ENCODE results near the gene PTRHD1.
A peak's percentile ranks its signal among the peaks of the same experiment; 100 is the strongest.

PTRHD1 gene

GRCh38 chr2:24826773-24827145 is 33.6 kb upstream of the PTRHD1 start:
- Histone ChIP-seq H3K27me3 (ENCODE audit: control insufficient read depth, insufficient read depth, low read length) (no peaks in the 10 kb centered on the region), H3K36me3 (ENCODE audit: control insufficient read depth, low read depth, low read length) (peaks cover 8% of the 10 kb centered on the region), H3K27ac (ENCODE audit: low read length) (no peak overlapping the region), H3K4me1 (ENCODE audit: control insufficient read depth, low read depth, low read length) (peaks cover 22% of the 10 kb centered on the region), H3K9me3 (ENCODE audit: control insufficient read depth, low read depth, low read length) (no peaks in the 10 kb centered on the region), H3K9ac (ENCODE audit: low read length) (no peak overlapping the region), H3K4me3 (ENCODE audit: low read length) (no peak overlapping the region)

- peaks cover 28% of the 10 kb centered on the region for H3K4me1 ChIP-seq (ENCODE audit: control insufficient read depth, low read depth, low read length)
- no peaks in the 10 kb centered on the region for H3K9me3 ChIP-seq (ENCODE audit: control insufficient read depth, low read depth, low read length)
- no peak overlapping the region for H3K4me3 ChIP-seq (ENCODE audit: low read length)
- H3K9ac ChIP-seq (ENCODE audit: low read length), result no peak overlapping the region
- H3K27me3 ChIP-seq (ENCODE audit: control insufficient read depth, insufficient read depth, low read length), result no peaks in the 10 kb centered on the region
- no peak overlapping the region for H3K27ac ChIP-seq (ENCODE audit: low read length)
- H3K36me3 ChIP-seq (ENCODE audit: control insufficient read depth, low read depth, low read length), result peaks cover 12% of the 10 kb centered on the region
Measured at GRCh38 chr2:24825883-24826772, 32.9 kb upstream of the PTRHD1 start.

- Histone ChIP-seq H3K27ac (ENCODE audit: low read length) (no peak overlapping the region), H3K4me3 (ENCODE audit: low read length) (no peak overlapping the region), H3K36me3 (ENCODE audit: control insufficient read depth, low read depth, low read length) (peaks cover 20% of the 10 kb centered on the region), H3K9me3 (ENCODE audit: control insufficient read depth, low read depth, low read length) (no peaks in the 10 kb centered on the region), H3K4me1 (ENCODE audit: control insufficient read depth, low read depth, low read length) (peaks cover 32% of the 10 kb centered on the region), H3K9ac (ENCODE audit: low read length) (no peak overlapping the region), H3K27me3 (ENCODE audit: control insufficient read depth, insufficient read depth, low read length) (no peaks in the 10 kb centered on the region)
Measured at GRCh38 chr2:24824966-24825882, 32.0 kb upstream of the PTRHD1 start.

GRCh38 chr2:24824071-24824588 is 30.9 kb upstream of the PTRHD1 start:
- H3K9ac ChIP-seq (ENCODE audit: low read length), result no peak overlapping the region
- peaks cover 29% of the 10 kb centered on the region for H3K36me3 ChIP-seq (ENCODE audit: control insufficient read depth, low read depth, low read length)
- H3K9me3 ChIP-seq (ENCODE audit: control insufficient read depth, low read depth, low read length), result no peaks in the 10 kb centered on the region
- peaks cover 32% of the 10 kb centered on the region for H3K4me1 ChIP-seq (ENCODE audit: control insufficient read depth, low read depth, low read length)
- H3K4me3 ChIP-seq (ENCODE audit: low read length), result no peak overlapping the region
- no peaks in the 10 kb centered on the region for H3K27me3 ChIP-seq (ENCODE audit: control insufficient read depth, insufficient read depth, low read length)
- H3K27ac ChIP-seq (ENCODE audit: low read length), result no peak overlapping the region

GRCh38 chr2:24822049-24822706 is 29.0 kb upstream of the PTRHD1 start:
- peak overlapping the region; percentile 85 for H3K27ac ChIP-seq (ENCODE audit: low read length)
- peaks cover 32% of the 10 kb centered on the region for H3K4me1 ChIP-seq (ENCODE audit: control insufficient read depth, low read depth, low read length)
- no peaks in the 10 kb centered on the region for H3K27me3 ChIP-seq (ENCODE audit: control insufficient read depth, insufficient read depth, low read length)
- peak overlapping the region; percentile 34 for H3K9ac ChIP-seq (ENCODE audit: low read length)
- peak overlapping the region; percentile 44 for H3K4me3 ChIP-seq (ENCODE audit: low read length)
- H3K36me3 ChIP-seq (ENCODE audit: control insufficient read depth, low read depth, low read length), result peaks cover 47% of the 10 kb centered on the region
- no peaks in the 10 kb centered on the region for H3K9me3 ChIP-seq (ENCODE audit: control insufficient read depth, low read depth, low read length)

GRCh38 chr2:24821433-24821891 is 28.3 kb upstream of the PTRHD1 start:
- H3K4me3 ChIP-seq (ENCODE audit: low read length), result peak overlapping the region; percentile 44
- peak overlapping the region; percentile 85 for H3K27ac ChIP-seq (ENCODE audit: low read length)
- H3K27me3 ChIP-seq (ENCODE audit: control insufficient read depth, insufficient read depth, low read length), result no peaks in the 10 kb centered on the region
- peak overlapping the region; percentile 34 for H3K9ac ChIP-seq (ENCODE audit: low read length)
- peaks cover 32% of the 10 kb centered on the region for H3K4me1 ChIP-seq (ENCODE audit: control insufficient read depth, low read depth, low read length)
- H3K9me3 ChIP-seq (ENCODE audit: control insufficient read depth, low read depth, low read length), result no peaks in the 10 kb centered on the region
- peaks cover 54% of the 10 kb centered on the region for H3K36me3 ChIP-seq (ENCODE audit: control insufficient read depth, low read depth, low read length)

- H3K27me3 ChIP-seq (ENCODE audit: control insufficient read depth, insufficient read depth, low read length), result no peaks in the 10 kb centered on the region
- peak overlapping the region; percentile 85 for H3K27ac ChIP-seq (ENCODE audit: low read length)
- H3K4me1 ChIP-seq (ENCODE audit: control insufficient read depth, low read depth, low read length), result peaks cover 27% of the 10 kb centered on the region
- H3K36me3 ChIP-seq (ENCODE audit: control insufficient read depth, low read depth, low read length), result peaks cover 60% of the 10 kb centered on the region
- H3K9ac ChIP-seq (ENCODE audit: low read length), result no peak overlapping the region
- no peaks in the 10 kb centered on the region for H3K9me3 ChIP-seq (ENCODE audit: control insufficient read depth, low read depth, low read length)
- H3K4me3 ChIP-seq (ENCODE audit: low read length), result peak overlapping the region; percentile 44
Measured at GRCh38 chr2:24820598-24821432, 27.6 kb upstream of the PTRHD1 start.

- H3K27ac ChIP-seq (ENCODE audit: low read length), result no peak overlapping the region
- H3K36me3 ChIP-seq (ENCODE audit: control insufficient read depth, low read depth, low read length), result peaks cover 67% of the 10 kb centered on the region
- no peaks in the 10 kb centered on the region for H3K9me3 ChIP-seq (ENCODE audit: control insufficient read depth, low read depth, low read length)
- H3K27me3 ChIP-seq (ENCODE audit: control insufficient read depth, insufficient read depth, low read length), result no peaks in the 10 kb centered on the region
- no peak overlapping the region for H3K4me3 ChIP-seq (ENCODE audit: low read length)
- no peak overlapping the region for H3K9ac ChIP-seq (ENCODE audit: low read length)
- peaks cover 26% of the 10 kb centered on the region for H3K4me1 ChIP-seq (ENCODE audit: control insufficient read depth, low read depth, low read length)
Measured at GRCh38 chr2:24820175-24820513, 27.0 kb upstream of the PTRHD1 start.

- Histone ChIP-seq H3K27me3 (ENCODE audit: control insufficient read depth, insufficient read depth, low read length) (no peaks in the 10 kb centered on the region), H3K27ac (ENCODE audit: low read length) (no peak overlapping the region), H3K4me3 (ENCODE audit: low read length) (no peak overlapping the region), H3K9me3 (ENCODE audit: control insufficient read depth, low read depth, low read length) (no peaks in the 10 kb centered on the region), H3K9ac (ENCODE audit: low read length) (no peak overlapping the region), H3K36me3 (ENCODE audit: control insufficient read depth, low read depth, low read length) (peaks cover 72% of the 10 kb centered on the region), H3K4me1 (ENCODE audit: control insufficient read depth, low read depth, low read length) (peaks cover 26% of the 10 kb centered on the region)
Measured at GRCh38 chr2:24819442-24820174, 26.4 kb upstream of the PTRHD1 start.

- Histone ChIP-seq H3K36me3 (ENCODE audit: control insufficient read depth, low read depth, low read length) (peaks cover 81% of the 10 kb centered on the region), H3K9me3 (ENCODE audit: control insufficient read depth, low read depth, low read length) (no peaks in the 10 kb centered on the region), H3K4me1 (ENCODE audit: control insufficient read depth, low read depth, low read length) (peaks cover 26% of the 10 kb centered on the region), H3K27ac (ENCODE audit: low read length) (no peak overlapping the region), H3K27me3 (ENCODE audit: control insufficient read depth, insufficient read depth, low read length) (no peaks in the 10 kb centered on the region), H3K4me3 (ENCODE audit: low read length) (no peak overlapping the region), H3K9ac (ENCODE audit: low read length) (no peak overlapping the region)
Measured at GRCh38 chr2:24818721-24819167, 25.6 kb upstream of the PTRHD1 start.
